ENCODE results near the gene NOCT. TPM values are rescaled to one million over a fixed set of nuclear protein-coding genes. Genes with fewer than 3 reads are reported as not detected.

Gene NOCT
- total RNA-seq, 1 donor from 2014 or later: 5.7 TPM

GRCh38 chr4:139038874-139039443 is 23.4 kb downstream of the NOCT start:
- no peak for DNase-seq (ENCODE audit: low spot score)
- H3K4me3 Mint-ChIP-seq: no peak overlapping the region
- no peak overlapping the region for H3K27ac Mint-ChIP-seq
- H3K4me2 ChIP-seq: no peak overlapping the region
- H3K4me1 ChIP-seq: peaks cover 3% of the 10 kb centered on the region
- no peaks in the 10 kb centered on the region for H3K36me3 ChIP-seq
- peaks cover 2% of the 10 kb centered on the region for H3K9me3 Mint-ChIP-seq
- no peaks in the 10 kb centered on the region for H3K27me3 ChIP-seq
- H3K9ac ChIP-seq: no peak overlapping the region
- no peaks in the 10 kb centered on the region for H3K4me1 Mint-ChIP-seq
- no peak overlapping the region for H3K4me3 ChIP-seq
- peaks cover 87% of the 10 kb centered on the region for H3K79me2 ChIP-seq (ENCODE audit: low read depth)
- H3K27ac ChIP-seq: no peak overlapping the region
- TF ChIP-seq EZH2 (IDR thresholded peaks at IDR 0.05): no peak
- TF ChIP-seq CTCF (IDR thresholded peaks at IDR 0.05): no peak
- TF ChIP-seq EZH2phosphoT487 (IDR thresholded peaks at IDR 0.05): no peak
- no peaks in the 10 kb centered on the region for H3K27me3 Mint-ChIP-seq (ENCODE audit: insufficient read depth, low read depth)
- no peaks in the 10 kb centered on the region for H3K9me3 ChIP-seq (ENCODE audit: low read depth)
- H3F3A ChIP-seq (ENCODE audit: low read depth): no peaks in the 10 kb centered on the region
- no peak overlapping the region for H2AFZ ChIP-seq (replicated peaks)
- H3K36me3 Mint-ChIP-seq: peaks cover 31% of the 10 kb centered on the region
- H4K20me1 ChIP-seq (ENCODE audit: low read depth): no peaks in the 10 kb centered on the region

DNA sequence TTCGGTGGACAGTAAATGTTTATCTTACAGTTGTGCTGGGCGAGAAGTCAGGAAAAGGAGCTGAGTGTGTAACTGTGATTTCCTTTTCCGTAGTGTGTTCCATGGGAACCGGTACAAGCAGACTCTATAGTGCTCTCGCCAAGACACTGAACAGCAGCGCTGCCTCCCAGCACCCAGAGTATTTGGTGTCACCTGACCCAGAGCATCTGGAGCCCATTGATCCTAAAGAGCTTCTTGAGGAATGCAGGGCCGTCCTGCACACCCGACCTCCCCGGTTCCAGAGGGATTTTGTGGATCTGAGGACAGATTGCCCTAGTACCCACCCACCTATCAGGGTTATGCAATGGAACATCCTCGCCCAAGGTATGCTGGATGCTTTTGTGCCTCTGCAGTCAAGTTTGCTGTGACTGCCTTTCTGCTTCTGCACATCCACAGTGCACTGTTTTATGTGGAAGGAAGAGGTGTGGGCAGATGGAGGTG is 27.4 kb downstream of the NOCT start:
- Histone ChIP-seq H3K9ac (no peak overlapping the region), H3K9me3 (ENCODE audit: low read depth) (no peaks in the 10 kb centered on the region), H3F3A (ENCODE audit: low read depth) (no peaks in the 10 kb centered on the region), H3K4me3 (no peak overlapping the region), H3K27ac (no peak overlapping the region), H3K4me2 (no peak overlapping the region), H4K20me1 (ENCODE audit: low read depth) (no peaks in the 10 kb centered on the region), H3K36me3 (peaks cover 5% of the 10 kb centered on the region), H2AFZ (replicated peaks) (no peak overlapping the region), H3K79me2 (ENCODE audit: low read depth) (peaks cover 65% of the 10 kb centered on the region), H3K4me1 (peaks cover 3% of the 10 kb centered on the region), H3K27me3 (no peaks in the 10 kb centered on the region)
- peak; percentile 31 for DNase-seq (ENCODE audit: low spot score)
- Mint-ChIP-seq H3K4me3 (no peak overlapping the region), H3K27me3 (ENCODE audit: insufficient read depth, low read depth) (no peaks in the 10 kb centered on the region), H3K27ac (no peak overlapping the region), H3K36me3 (peaks cover 37% of the 10 kb centered on the region), H3K4me1 (no peaks in the 10 kb centered on the region), H3K9me3 (peaks cover 2% of the 10 kb centered on the region)
- TF ChIP-seq CTCF (IDR thresholded peaks at IDR 0.05) (no peak), EZH2 (IDR thresholded peaks at IDR 0.05) (no peak), EZH2phosphoT487 (IDR thresholded peaks at IDR 0.05) (no peak)

GRCh38 chr4:139044291-139044690 is 28.7 kb downstream of the NOCT start:
- Histone ChIP-seq H3K9me3 (ENCODE audit: low read depth) (no peaks in the 10 kb centered on the region), H3K4me1 (peaks cover 3% of the 10 kb centered on the region), H3K79me2 (ENCODE audit: low read depth) (peaks cover 54% of the 10 kb centered on the region), H3K4me2 (no peak overlapping the region), H3K4me3 (no peak overlapping the region), H3K27ac (no peak overlapping the region), H2AFZ (replicated peaks) (no peak overlapping the region), H3K36me3 (peaks cover 5% of the 10 kb centered on the region), H3K27me3 (no peaks in the 10 kb centered on the region), H3F3A (ENCODE audit: low read depth) (no peaks in the 10 kb centered on the region), H4K20me1 (ENCODE audit: low read depth) (no peaks in the 10 kb centered on the region), H3K9ac (no peak overlapping the region)
- Mint-ChIP-seq H3K4me3 (no peak overlapping the region), H3K9me3 (peaks cover 2% of the 10 kb centered on the region), H3K27ac (no peak overlapping the region), H3K4me1 (no peaks in the 10 kb centered on the region), H3K36me3 (peaks cover 39% of the 10 kb centered on the region), H3K27me3 (ENCODE audit: insufficient read depth, low read depth) (no peaks in the 10 kb centered on the region)
- DNase-seq (ENCODE audit: low spot score): no peak
- TF ChIP-seq CTCF (IDR thresholded peaks at IDR 0.05): no peak
- no peak for TF ChIP-seq EZH2 (IDR thresholded peaks at IDR 0.05)
- no peak for TF ChIP-seq EZH2phosphoT487 (IDR thresholded peaks at IDR 0.05)
